GM12874 (cell line): ENCODE results near the gene GPR35.

Experiments used
- TF ChIP-seq, protein P1 (sequence below): IDR thresholded peaks from 2 replicates; pipeline ENCODE4 v1.5.1; 2011; ENCODE audit warnings: low read depth, mild to moderate bottlenecking, control low read depth, low read length, moderate library complexity; ENCODE audit not compliant: insufficient read depth

The GPR35 gene

GRCh38 chr2:240604291-240604938, 20.9 kb upstream of the GPR35 start:
- TF ChIP-seq, protein P1, sequence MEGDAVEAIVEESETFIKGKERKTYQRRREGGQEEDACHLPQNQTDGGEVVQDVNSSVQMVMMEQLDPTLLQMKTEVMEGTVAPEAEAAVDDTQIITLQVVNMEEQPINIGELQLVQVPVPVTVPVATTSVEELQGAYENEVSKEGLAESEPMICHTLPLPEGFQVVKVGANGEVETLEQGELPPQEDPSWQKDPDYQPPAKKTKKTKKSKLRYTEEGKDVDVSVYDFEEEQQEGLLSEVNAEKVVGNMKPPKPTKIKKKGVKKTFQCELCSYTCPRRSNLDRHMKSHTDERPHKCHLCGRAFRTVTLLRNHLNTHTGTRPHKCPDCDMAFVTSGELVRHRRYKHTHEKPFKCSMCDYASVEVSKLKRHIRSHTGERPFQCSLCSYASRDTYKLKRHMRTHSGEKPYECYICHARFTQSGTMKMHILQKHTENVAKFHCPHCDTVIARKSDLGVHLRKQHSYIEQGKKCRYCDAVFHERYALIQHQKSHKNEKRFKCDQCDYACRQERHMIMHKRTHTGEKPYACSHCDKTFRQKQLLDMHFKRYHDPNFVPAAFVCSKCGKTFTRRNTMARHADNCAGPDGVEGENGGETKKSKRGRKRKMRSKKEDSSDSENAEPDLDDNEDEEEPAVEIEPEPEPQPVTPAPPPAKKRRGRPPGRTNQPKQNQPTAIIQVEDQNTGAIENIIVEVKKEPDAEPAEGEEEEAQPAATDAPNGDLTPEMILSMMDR: peak; percentile 65

DNA sequence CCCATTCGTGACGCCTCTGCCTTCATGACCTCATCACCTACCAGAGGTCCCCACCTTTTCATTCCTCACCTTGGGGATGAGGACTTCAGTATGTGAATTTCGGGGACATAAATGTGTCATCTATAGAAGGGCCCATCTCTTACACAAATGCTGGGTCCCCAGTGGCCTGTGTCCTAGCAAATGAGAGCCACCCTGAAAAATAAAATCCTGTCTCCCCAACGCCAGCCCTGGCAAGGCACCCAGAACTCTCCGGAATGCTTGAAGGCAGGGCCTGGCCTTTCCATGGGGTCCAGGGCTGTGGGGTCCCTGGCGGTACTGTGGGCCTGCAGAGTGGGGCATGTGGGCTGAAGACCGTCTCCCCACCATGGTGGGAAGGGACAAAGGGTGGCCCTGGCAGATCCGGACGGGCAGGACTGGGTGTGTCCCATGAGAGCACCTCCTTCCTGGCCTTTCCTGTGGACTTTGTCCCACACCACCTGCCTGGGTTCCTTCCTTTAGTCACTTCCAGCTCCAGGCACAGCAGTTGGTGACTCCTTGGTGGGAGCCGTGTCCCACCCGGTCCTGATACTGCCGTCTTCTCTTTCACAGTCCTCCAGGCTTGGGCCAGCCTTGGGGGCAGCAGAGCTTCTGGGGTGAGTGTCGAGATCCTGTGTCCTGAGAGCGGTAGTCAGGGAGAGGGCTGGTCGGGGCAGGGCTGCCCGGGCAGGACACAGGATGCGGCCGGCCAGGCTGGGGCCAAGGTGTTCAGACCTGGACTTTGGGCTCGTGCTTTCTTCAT, 20.2 kb upstream of the GPR35 start:
- TF ChIP-seq, protein P1: no peak

- TF ChIP-seq, protein P1: no peak
Measured at GRCh38 chr2:240605867-240606743, 19.2 kb upstream of the GPR35 start.

GRCh38 chr2:240611601-240612210, 13.6 kb upstream of the GPR35 start:
- TF ChIP-seq, protein P1: no peak

GRCh38 chr2:240613781-240614180, 11.5 kb upstream of the GPR35 start:
- TF ChIP-seq, protein P1: no peak

GRCh38 chr2:240614391-240614790, 10.9 kb upstream of the GPR35 start:
- TF ChIP-seq, protein P1: no peak
